ENCODE results near the gene ABCG1.

DNA sequence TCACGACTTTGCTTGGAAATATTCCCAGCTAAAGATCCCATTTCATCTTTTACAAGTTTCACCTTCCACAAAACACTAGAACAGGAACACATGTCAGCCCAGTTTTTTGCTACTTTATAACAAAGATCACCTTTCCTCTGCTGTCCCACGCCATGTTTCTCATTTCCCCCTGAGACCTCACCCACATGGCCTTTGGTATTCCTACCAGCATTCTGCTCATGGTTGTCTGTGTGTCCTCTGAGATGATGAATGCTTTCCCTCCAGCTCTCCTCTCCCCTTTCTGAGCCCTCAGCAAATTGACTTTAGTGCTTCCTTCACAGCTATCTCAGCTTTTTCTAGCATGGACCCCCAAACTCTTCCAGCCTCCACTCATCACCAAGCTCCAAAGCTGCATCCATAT is 32.3 kb upstream of the ABCG1 start:
- TF ChIP-seq, protein P1, sequence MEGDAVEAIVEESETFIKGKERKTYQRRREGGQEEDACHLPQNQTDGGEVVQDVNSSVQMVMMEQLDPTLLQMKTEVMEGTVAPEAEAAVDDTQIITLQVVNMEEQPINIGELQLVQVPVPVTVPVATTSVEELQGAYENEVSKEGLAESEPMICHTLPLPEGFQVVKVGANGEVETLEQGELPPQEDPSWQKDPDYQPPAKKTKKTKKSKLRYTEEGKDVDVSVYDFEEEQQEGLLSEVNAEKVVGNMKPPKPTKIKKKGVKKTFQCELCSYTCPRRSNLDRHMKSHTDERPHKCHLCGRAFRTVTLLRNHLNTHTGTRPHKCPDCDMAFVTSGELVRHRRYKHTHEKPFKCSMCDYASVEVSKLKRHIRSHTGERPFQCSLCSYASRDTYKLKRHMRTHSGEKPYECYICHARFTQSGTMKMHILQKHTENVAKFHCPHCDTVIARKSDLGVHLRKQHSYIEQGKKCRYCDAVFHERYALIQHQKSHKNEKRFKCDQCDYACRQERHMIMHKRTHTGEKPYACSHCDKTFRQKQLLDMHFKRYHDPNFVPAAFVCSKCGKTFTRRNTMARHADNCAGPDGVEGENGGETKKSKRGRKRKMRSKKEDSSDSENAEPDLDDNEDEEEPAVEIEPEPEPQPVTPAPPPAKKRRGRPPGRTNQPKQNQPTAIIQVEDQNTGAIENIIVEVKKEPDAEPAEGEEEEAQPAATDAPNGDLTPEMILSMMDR (IDR thresholded peaks at IDR 0.05) = no peak
- no peak for TF ChIP-seq POLR2A (IDR thresholded peaks at IDR 0.05)
